ENCODE measurements around the gene REELD1. TPM values are rescaled to one million over a fixed set of nuclear protein-coding genes. Genes with fewer than 3 reads are reported as not detected.
A peak's percentile ranks its signal among the peaks of the same experiment; 100 is the strongest.

REELD1 gene
- total RNA-seq (2012; rRNA removed) = not detected in 2 replicates
- polyA plus RNA-seq (2012; rRNA removed) = not detected in 2 replicates
- polyA plus RNA-seq (2012; cell fraction: cytosol; rRNA removed) = not detected in 2 replicates
- polyA plus RNA-seq (2012; cell fraction: nucleus; rRNA removed; ENCODE audit: low replicate concordance) = 0.03 TPM in 1 of 2 replicates, not detected in the other
- percentile 9 among the genes with signal in this experiment for Bru-seq, nascent RNA
- percentile 5 among the genes with signal in this experiment for BruChase-seq, experiment 1, labeled RNA remaining after a 6-hour chase
- percentile 14 among the genes with signal in this experiment for BruChase-seq, experiment 2, labeled RNA remaining after a 2-hour chase
- long read RNA-seq = 0 reads

DNA sequence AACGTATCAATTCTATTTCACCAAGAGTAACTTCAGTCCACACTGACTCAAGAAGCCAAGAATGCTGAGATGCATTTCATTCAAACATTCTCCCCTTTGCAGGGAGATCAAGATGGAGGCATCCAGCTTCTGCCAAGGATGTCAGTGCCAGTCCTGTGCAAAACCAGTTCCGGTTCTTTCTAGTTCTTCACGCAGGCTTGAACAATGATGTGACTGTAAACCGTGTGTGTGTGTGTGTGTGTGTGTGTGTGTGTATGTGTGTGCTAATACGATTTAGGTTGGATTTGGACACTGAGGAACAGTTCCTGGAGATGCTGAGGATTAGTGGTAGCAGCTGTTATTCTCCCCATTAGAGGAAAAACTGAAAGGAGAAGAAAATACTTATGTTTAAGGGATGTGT, at the start of gene REELD1:
TSS of gene REELD1 (plus strand) at position 301 of the 400 bp plus-strand sequence. CDS start 2,415 bp downstream, outside the sequence.
- no peaks in the 10 kb centered on the region for H3K4me1 ChIP-seq (ENCODE audit: control insufficient read depth, insufficient read depth, low read length)
- peaks cover 2% of the 10 kb centered on the region for H3K27me3 ChIP-seq (ENCODE audit: control insufficient read depth, insufficient read depth, low read length)
- intact Hi-C loops (cut with micrococcal nuclease) = no loop called here
- H3K18ac ChIP-seq (ENCODE audit: low read depth, low read length) = no peak within 1 kb of the TSS
- no peak within 1 kb of the TSS for H3K4me2 ChIP-seq (ENCODE audit: low read depth, low read length)
- H3K9me1 ChIP-seq (ENCODE audit: insufficient read depth, low read length) = no peaks in the 10 kb centered on the region
- no peak within 1 kb of the TSS for H3K14ac ChIP-seq (replicated peaks; ENCODE audit: low read depth, low read length)
- H2BK120ac ChIP-seq (ENCODE audit: low read depth, low read length) = no peak within 1 kb of the TSS
- in situ Hi-C loops (cut with MboI; ENCODE audit: low sequenced_read_pairs) = no loop called here
- H3K9me3 ChIP-seq (ENCODE audit: control insufficient read depth, insufficient read depth, low read length) = no peaks in the 10 kb centered on the region
- no peak within 1 kb of the TSS for H2AFZ ChIP-seq (replicated peaks; ENCODE audit: low read length, poor library complexity)
- no peak within 1 kb of the TSS for H2AK5ac ChIP-seq (ENCODE audit: low read depth, low read length)
- no peak within 1 kb of the TSS for H4K91ac ChIP-seq (ENCODE audit: insufficient read depth, low read depth, low read length)
- no TSS peak for BruUV-seq (replicated peaks)
- H3K56ac ChIP-seq (ENCODE audit: extremely low read depth, insufficient read depth, low read length) = no peak within 1 kb of the TSS
- H3K9ac ChIP-seq (ENCODE audit: low read depth, low read length) = no peak within 1 kb of the TSS
- DNase-seq (no peak), ATAC-seq (ENCODE audit: low read depth) (no peak)
- no peak within 1 kb of the TSS for H4K5ac ChIP-seq (ENCODE audit: low read depth, low read length)
- H4K8ac ChIP-seq (ENCODE audit: low read depth in 2 of 2, low read length in 2 of 2) = no peak within 1 kb of the TSS
- no peak within 1 kb of the TSS for H2AK9ac ChIP-seq (replicated peaks; ENCODE audit: low read depth, low read length, poor library complexity)
- no peak within 1 kb of the TSS for H3K27ac ChIP-seq (ENCODE audit: insufficient read depth, low read length)
- no peaks in the 10 kb centered on the region for H3K36me3 ChIP-seq (ENCODE audit: control insufficient read depth, insufficient read depth, low read length)
- H4K20me1 ChIP-seq (ENCODE audit: insufficient read depth, low read length) = no peaks in the 10 kb centered on the region
- no CpG with 5 or more reads among the region's 5 CpGs for whole genome bisulfite sequencing, 2 experiments (ENCODE audit: extremely low coverage in 2 of 2, insufficient read length in 1 of 2)
- POLR2A ChIA-PET (ENCODE audit: unreplicated experiment) = no interaction called here
- CTCF ChIA-PET = no interaction called here
- no peak within 1 kb of the TSS for H3K4ac ChIP-seq (ENCODE audit: low read depth, low read length)
- no peak within 1 kb of the TSS for H2BK20ac ChIP-seq (ENCODE audit: low read depth, low read length)
- TF ChIP-seq RFX5 (IDR thresholded peaks at IDR 0.05; ENCODE audit: low read depth, low read length) = no peak
- no peak for TF ChIP-seq POLR2A (IDR thresholded peaks at IDR 0.05; ENCODE audit: low read depth, low read length)
- TF ChIP-seq SMC3 (IDR thresholded peaks at IDR 0.05; ENCODE audit: low read depth, low read length) = no peak
- TF ChIP-seq CEBPB (IDR thresholded peaks at IDR 0.05; ENCODE audit: low read depth, low read length) = no peak
- TF ChIP-seq BHLHE40 (IDR thresholded peaks at IDR 0.05; ENCODE audit: low read depth, low read length) = no peak
- TF ChIP-seq NFE2L2 (IDR thresholded peaks at IDR 0.05; ENCODE audit: low read depth, low read length) = no peak
- TF ChIP-seq MXI1 (IDR thresholded peaks at IDR 0.05; ENCODE audit: borderline replicate concordance, low read depth, low read length) = no peak
- TF ChIP-seq RCOR1 (IDR thresholded peaks at IDR 0.05; ENCODE audit: insufficient replicate concordance, low read length) = no peak
- TF ChIP-seq, protein P1, sequence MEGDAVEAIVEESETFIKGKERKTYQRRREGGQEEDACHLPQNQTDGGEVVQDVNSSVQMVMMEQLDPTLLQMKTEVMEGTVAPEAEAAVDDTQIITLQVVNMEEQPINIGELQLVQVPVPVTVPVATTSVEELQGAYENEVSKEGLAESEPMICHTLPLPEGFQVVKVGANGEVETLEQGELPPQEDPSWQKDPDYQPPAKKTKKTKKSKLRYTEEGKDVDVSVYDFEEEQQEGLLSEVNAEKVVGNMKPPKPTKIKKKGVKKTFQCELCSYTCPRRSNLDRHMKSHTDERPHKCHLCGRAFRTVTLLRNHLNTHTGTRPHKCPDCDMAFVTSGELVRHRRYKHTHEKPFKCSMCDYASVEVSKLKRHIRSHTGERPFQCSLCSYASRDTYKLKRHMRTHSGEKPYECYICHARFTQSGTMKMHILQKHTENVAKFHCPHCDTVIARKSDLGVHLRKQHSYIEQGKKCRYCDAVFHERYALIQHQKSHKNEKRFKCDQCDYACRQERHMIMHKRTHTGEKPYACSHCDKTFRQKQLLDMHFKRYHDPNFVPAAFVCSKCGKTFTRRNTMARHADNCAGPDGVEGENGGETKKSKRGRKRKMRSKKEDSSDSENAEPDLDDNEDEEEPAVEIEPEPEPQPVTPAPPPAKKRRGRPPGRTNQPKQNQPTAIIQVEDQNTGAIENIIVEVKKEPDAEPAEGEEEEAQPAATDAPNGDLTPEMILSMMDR (conservative IDR thresholded peaks at IDR 0.05; ENCODE audit: low read depth, low read length) = no peak
- dilution Hi-C loops (cut with HindIII; ENCODE audit: low sequenced_read_pairs, unreplicated experiment) = no loop called here
- H2BK5ac ChIP-seq (ENCODE audit: low read depth, low read length, poor library complexity, severe bottlenecking) = no peak within 1 kb of the TSS
- H3K23ac ChIP-seq (ENCODE audit: low read depth, low read length) = no peak within 1 kb of the TSS
- H3K79me1 ChIP-seq (ENCODE audit: low read depth in 1 of 2, low read length in 2 of 2) = no peaks in the 10 kb centered on the region
- H3K4me3 ChIP-seq (ENCODE audit: insufficient read depth, low read depth, low read length) = no peak within 1 kb of the TSS
- no peak within 1 kb of the TSS for H2BK15ac ChIP-seq (ENCODE audit: low read depth, low read length)

Data from IMR-90 (cell line).